Measurements from ENCODE around the gene ACOX3. TPM values are rescaled to one million over a fixed set of nuclear protein-coding genes. Genes with fewer than 3 reads are reported as not detected.
"Not testable (repeated sequence)": the region's sequence is repeated elsewhere in the genome, so short reads cannot be mapped to it uniquely, and the experiment has no call there.

ACOX3 gene
- total RNA-seq, 2 experiments from 2014 or later: 16.8 to 17.7 TPM

DNA sequence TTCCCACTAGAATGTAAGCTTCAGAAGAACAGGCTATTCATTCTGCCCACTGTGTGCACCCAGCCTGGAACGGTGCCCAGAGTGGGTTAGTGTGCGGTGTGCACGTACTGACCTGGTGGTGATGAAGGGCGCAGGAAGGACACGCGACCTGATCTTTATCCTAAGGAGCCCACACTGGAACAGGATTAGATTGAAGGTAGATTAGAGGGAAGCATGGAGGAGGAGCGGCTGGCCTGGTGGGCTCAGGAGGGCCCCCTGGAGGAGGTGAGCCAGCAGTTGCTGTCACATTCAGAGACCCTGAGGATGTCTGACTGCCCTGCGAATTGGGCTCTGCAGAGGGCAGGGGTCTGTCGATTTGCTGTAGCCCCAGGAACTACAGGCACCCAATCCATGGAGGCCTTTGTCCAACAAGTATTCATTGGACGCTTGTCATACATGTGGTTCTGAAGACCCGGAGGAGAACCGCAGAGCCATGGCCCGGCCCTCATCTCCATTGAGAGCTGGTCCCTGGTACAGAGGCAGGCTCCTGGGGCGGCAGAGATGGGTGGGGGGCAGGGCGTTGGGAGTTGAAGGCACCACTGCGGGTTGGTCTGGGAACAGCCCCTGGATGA, 97.8 kb downstream of the ACOX3 start:
- ChIA-PET CTCF (no interaction called here), POLR2A (no interaction called here)
- Mint-ChIP-seq H3K27ac (no peak overlapping the region), H3K4me1 (no peaks in the 10 kb centered on the region), H3K36me3 (ENCODE audit: low read depth) (no peaks in the 10 kb centered on the region), H3K27me3 (peaks cover 6% of the 10 kb centered on the region), H3K4me3 (no peak overlapping the region), H3K9me3 (no peaks in the 10 kb centered on the region)
- DNase-seq: no peak

DNA sequence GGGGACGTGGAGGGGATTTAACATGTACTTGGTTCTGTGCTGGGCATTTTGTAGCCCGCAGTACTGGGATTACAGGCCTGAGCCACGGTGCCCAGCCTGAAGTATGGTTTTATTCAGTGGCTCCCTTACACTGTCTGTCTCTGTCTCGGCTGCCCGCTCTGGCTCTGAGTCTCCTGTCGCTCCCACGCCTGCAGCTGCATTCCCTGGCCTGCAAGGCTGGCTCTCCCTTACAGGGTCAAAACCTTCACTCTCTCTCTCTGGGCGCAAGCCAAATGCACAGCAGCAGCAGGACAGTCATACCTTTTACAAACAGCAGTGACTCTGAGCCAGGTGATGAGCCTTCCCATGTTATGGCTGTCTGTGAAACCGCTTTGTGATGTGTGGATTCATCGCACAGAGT, 98.8 kb downstream of the ACOX3 start:
- peaks cover 6% of the 10 kb centered on the region for H3K27me3 Mint-ChIP-seq
- H3K4me1 Mint-ChIP-seq: no peaks in the 10 kb centered on the region
- ChIA-PET POLR2A (no interaction called here), CTCF (no interaction called here)
- DNase-seq: no peak
- H3K9me3 Mint-ChIP-seq: peaks cover 2% of the 10 kb centered on the region
- H3K36me3 Mint-ChIP-seq (ENCODE audit: low read depth): no peaks in the 10 kb centered on the region
- H3K4me3 Mint-ChIP-seq: no peak overlapping the region
- H3K27ac Mint-ChIP-seq: no peak overlapping the region

DNA sequence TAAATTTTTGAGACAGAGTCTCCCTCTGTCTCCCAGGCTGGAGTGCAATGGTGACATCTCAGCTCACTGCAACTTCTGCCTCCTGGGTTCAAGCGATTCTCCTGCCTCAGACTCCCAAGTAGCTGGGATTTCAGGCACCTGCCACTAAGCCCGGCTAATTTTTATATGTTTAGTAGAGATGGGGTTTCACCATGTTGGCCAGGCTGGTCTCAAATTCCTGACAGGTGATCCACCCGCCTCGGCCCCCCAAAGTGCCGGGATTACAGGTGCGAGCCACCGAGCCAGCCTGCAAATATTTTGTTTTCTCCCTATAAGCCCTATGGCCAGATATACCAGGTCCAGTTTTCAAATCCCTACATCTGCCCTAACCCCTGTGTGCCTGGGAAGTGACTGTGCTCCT, 99.2 kb downstream of the ACOX3 start:
- H3K4me3 Mint-ChIP-seq; H3K36me3 Mint-ChIP-seq (ENCODE audit: low read depth); CTCF ChIA-PET; POLR2A ChIA-PET; DNase-seq; H3K27me3 Mint-ChIP-seq; H3K9me3 Mint-ChIP-seq; H3K27ac Mint-ChIP-seq; H3K4me1 Mint-ChIP-seq: not testable (repeated sequence)

DNA sequence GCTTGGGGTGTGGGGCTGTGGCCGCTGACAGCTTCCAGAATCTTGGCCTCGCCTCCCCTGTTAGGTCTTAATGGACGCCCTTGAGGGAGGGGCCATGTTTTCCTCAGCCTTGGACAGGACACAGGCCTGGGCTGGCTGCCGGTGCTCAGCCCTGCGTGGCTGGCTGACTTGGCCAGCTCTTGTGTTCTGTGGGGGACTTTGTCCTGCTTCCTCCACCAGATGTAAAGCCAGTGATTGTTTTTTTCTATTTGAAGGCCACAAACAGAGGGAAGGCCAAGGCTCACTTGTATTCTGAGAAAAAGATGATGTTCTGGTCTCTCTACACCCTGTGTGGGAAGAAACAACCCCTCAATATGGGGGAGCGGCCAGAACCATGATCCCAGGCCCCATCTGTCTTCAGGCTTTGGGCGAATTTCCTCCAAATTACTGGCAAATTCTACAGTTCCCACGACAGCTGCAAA, 99.7 kb downstream of the ACOX3 start:
- peaks cover 6% of the 10 kb centered on the region for H3K9me3 Mint-ChIP-seq
- CTCF ChIA-PET: no interaction called here
- H3K27me3 Mint-ChIP-seq: peaks cover 6% of the 10 kb centered on the region
- no peak overlapping the region for H3K27ac Mint-ChIP-seq
- no peaks in the 10 kb centered on the region for H3K4me1 Mint-ChIP-seq
- POLR2A ChIA-PET: no interaction called here
- H3K36me3 Mint-ChIP-seq (ENCODE audit: low read depth): no peaks in the 10 kb centered on the region
- no peak for DNase-seq
- H3K4me3 Mint-ChIP-seq: no peak overlapping the region

DNA sequence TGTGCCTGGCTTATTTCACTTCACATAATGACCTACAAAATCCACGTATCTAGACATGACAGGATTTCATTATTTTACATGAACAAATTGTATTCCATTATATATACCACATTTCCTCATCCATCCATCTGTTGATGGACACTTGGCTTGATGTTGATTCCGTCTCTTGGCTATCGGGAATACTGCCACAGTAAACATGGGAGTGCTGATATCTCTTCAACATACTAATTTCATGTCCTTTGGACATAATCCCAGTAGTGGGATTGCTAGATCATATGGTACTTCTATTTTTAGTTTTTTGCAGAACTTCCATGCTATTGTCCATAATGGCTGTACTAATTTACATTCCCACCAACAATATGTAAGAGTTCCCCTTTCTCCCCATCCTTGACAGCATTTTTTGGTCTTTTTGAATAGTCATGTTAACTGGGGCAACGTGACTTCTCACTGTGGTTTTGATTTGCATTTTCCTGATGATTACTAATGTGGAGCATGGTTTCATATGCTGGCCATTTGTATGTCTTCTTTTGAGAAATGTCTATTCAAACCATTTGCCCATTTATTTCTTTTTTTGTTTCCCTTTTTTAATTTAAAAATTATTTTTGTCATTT, 102.1 kb downstream of the ACOX3 start:
- H3K4me1 Mint-ChIP-seq: no peaks in the 10 kb centered on the region
- no peaks in the 10 kb centered on the region for H3K36me3 Mint-ChIP-seq (ENCODE audit: low read depth)
- peaks cover 6% of the 10 kb centered on the region for H3K27me3 Mint-ChIP-seq
- ChIA-PET POLR2A (no interaction called here), CTCF (no interaction called here)
- no peak overlapping the region for H3K27ac Mint-ChIP-seq
- no peak for DNase-seq
- peaks cover 13% of the 10 kb centered on the region for H3K9me3 Mint-ChIP-seq
- no peak overlapping the region for H3K4me3 Mint-ChIP-seq

DNA sequence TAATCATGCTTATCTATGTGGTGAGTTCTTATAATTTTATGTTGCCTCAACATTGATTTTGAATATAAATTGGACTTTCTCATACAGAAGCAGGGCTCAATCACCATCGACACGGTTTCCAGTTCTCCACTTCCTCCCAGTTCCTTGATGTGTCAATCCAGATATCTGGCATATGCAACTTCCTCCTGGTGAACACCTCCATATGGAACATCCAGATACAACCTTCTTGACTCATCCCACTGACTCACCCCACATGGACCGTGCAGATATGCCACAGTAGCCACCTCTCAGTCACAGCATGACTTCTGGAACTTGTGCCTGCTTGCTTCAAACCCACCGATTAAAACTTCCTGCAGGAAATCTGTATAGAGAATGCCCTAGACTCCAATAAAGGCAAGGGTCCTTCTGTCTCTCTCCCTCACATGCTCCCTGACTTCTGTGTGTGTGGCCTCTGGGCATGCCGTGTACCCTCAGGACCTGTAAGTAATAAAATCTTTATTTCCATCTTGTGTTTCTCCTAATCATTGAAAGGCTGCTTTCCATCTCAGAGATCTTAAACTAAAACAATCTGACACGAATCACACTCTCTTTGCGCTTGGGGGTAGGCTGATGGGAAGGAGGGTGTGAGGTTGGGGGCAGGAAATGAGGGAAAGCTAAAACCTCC, 104.0 kb downstream of the ACOX3 start:
- POLR2A ChIA-PET: no interaction called here
- Mint-ChIP-seq H3K4me3 (no peak overlapping the region), H3K36me3 (ENCODE audit: low read depth) (no peaks in the 10 kb centered on the region), H3K9me3 (peaks cover 13% of the 10 kb centered on the region), H3K27me3 (peaks cover 6% of the 10 kb centered on the region), H3K27ac (no peak overlapping the region), H3K4me1 (no peaks in the 10 kb centered on the region)
- DNase-seq: no peak
- CTCF ChIA-PET: no interaction called here

DNA sequence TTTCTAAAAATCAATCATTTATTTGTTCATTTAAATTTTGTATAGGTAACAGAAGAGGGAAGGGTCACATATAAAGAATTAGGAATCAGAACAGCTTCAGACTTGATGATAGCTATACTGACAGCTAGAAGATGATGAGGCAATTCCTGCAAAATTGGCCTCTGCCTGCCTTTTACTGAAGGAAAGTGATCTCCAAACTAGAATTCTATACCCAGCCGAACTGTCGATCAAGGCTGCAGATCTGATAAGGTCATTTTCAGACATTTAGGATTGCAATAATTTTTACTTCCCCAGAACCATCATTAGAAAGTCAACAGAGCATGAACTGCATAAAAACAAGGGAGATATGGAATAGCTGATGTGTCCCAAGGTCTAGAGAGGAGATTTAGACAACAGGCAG, 104.7 kb downstream of the ACOX3 start:
- CTCF ChIA-PET: no interaction called here
- no peaks in the 10 kb centered on the region for H3K36me3 Mint-ChIP-seq (ENCODE audit: low read depth)
- POLR2A ChIA-PET: no interaction called here
- no peak overlapping the region for H3K27ac Mint-ChIP-seq
- peaks cover 6% of the 10 kb centered on the region for H3K27me3 Mint-ChIP-seq
- H3K4me1 Mint-ChIP-seq: no peaks in the 10 kb centered on the region
- no peak for DNase-seq
- no peak overlapping the region for H3K4me3 Mint-ChIP-seq
- peaks cover 13% of the 10 kb centered on the region for H3K9me3 Mint-ChIP-seq

DNA sequence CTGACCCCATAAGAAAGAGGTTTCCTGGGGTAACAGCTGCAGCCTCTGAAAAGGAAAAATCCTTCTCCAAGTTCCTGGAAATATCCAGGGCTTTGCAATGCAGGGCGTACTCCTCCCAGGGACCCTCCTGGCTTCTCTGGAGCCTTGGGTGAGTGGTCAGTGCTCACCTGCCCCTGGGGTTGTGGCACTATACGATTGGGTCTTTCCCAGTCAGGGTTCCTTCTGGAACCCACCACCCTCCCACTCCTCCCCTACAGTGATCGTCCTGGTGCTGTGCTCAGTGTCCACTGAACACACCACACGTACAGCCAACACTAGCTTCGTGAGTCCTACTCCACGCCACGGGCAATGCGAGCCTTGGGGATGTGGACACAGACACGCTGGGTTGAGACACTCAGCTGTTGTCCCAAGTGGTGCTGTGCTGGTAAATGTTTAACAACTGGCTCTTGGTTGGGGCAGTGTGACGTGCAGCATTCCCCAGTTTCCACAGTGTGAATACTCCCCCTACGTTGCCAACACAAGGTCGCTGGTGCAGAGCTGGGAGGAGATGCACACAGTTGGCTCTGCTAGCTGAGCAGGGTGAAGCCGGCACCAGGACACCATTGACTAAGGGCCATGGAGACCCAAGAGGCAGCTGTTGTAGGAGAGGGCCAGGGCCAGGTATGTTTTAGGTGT, 105.6 kb downstream of the ACOX3 start:
- no peaks in the 10 kb centered on the region for H3K36me3 Mint-ChIP-seq (ENCODE audit: low read depth)
- no peak for DNase-seq
- ChIA-PET POLR2A (no interaction called here), CTCF (no interaction called here)
- H3K4me3 Mint-ChIP-seq: no peak overlapping the region
- no peaks in the 10 kb centered on the region for H3K4me1 Mint-ChIP-seq
- H3K9me3 Mint-ChIP-seq: peaks cover 13% of the 10 kb centered on the region
- no peak overlapping the region for H3K27ac Mint-ChIP-seq
- H3K27me3 Mint-ChIP-seq: peaks cover 6% of the 10 kb centered on the region

DNA sequence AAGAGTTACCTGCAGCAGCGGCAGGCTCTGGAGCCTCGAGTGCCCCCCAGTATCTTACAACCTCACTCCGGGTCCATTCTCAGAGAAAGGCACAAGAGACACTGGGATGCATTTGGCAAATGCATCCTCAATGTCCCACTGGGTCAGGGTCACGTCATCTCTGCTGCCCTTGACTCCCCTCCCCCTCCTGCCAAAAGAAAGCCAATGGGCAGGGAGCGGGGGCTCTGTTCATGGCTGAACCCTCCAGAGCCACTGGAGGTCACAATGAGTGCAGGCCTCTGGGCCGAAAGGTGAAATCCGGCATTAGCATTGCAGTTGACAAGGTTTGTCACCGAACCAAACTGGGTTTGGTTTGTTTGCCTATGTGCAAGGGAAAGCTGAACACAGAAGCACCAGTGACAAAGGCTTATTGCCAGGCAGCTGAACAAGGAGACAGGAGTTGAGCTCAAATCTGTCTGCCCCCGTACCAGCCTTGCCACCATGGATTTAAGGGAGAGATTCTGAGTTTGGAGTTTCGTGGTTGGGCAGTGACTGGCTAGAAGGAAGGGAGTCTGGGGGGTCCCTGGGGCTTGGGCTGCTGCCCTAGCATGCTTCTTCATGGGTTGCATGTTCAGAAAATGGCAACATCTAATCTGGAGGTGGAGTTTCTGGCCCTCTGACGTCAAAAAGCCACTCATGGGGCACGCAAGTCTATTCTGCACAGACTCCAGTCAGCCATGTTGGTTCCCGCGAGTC, 106.6 kb downstream of the ACOX3 start:
- no peak for DNase-seq
- no peak overlapping the region for H3K27ac Mint-ChIP-seq
- CTCF ChIA-PET: no interaction called here

DNA sequence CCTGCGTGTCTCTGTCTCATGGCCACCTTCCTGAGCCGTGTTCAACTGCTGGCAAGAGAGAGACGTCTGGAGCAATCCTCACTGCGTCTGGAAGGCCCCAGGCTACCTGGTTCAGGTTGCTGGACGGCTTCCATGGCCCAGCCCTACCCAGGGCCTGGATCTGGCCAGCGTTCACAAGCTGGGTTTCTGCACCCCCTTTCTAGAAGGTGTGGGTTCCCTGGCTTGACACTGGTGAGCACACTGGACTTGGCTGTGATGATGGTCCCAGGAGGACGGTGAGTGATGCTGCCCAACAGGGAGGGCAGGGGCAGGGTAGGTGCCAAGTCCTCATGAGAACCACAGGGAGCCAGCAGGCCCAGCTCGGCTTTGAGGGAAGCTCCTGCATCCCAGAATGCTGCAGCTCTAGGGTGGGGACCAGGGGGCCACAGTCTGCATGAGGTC, 107.6 kb downstream of the ACOX3 start:
- H3K27ac Mint-ChIP-seq: no peak overlapping the region
- H3K9me3 Mint-ChIP-seq: peaks cover 13% of the 10 kb centered on the region
- H3K4me3 Mint-ChIP-seq: no peak overlapping the region
- H3K36me3 Mint-ChIP-seq (ENCODE audit: low read depth): no peaks in the 10 kb centered on the region
- H3K27me3 Mint-ChIP-seq: no peaks in the 10 kb centered on the region
- ChIA-PET POLR2A (no interaction called here), CTCF (no interaction called here)
- DNase-seq: no peak
- no peaks in the 10 kb centered on the region for H3K4me1 Mint-ChIP-seq

More for the DNA sequence above, 106.6 kb downstream of the ACOX3 start:
- Mint-ChIP-seq H3K9me3 (peaks cover 13% of the 10 kb centered on the region), H3K4me3 (no peak overlapping the region), H3K27me3 (peaks cover 6% of the 10 kb centered on the region), H3K36me3 (ENCODE audit: low read depth) (no peaks in the 10 kb centered on the region), H3K4me1 (no peaks in the 10 kb centered on the region)
- POLR2A ChIA-PET: no interaction called here

DNA sequence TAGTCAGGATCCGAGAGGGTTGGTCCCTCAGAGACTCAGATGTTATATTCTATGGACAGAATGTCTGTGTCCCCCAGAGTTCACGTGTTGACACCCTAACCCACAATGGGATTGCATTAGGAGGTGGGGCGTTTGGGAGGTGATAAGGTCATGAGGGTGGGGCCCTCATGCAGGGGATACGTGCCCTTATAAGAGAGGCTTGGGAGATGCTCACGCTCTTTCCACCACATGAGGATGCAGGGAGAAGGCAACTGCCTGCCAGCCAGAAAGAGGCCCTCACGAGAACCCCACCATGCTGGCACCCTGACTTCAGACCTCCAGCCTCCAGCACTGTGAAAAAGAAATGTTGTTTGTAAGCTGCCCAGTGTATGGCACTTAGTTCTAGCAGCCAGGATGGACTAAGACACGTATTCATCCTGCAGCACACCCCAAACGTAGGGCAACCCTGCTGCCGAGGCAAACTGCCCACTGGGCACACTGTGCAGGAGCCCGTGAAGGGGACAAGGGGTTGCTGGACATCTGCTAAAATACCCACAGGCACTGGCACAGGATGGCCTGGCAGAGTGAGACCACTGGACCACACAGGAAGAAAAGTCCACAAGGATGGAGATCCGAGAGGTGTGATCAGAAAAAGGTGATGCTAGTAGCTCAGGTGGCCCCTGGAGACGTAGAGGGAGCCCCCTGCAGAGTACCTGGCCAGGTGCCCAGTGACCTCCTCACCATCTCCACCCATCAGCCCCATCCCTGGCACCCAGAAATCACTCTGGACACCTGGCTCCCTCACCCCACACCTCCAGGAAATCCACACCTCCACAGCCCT, 108.3 kb downstream of the ACOX3 start:
- Mint-ChIP-seq H3K4me1 (no peaks in the 10 kb centered on the region), H3K36me3 (ENCODE audit: low read depth) (no peaks in the 10 kb centered on the region), H3K9me3 (peaks cover 13% of the 10 kb centered on the region), H3K4me3 (no peak overlapping the region), H3K27ac (no peak overlapping the region), H3K27me3 (no peaks in the 10 kb centered on the region)
- CTCF ChIA-PET: no interaction called here
- POLR2A ChIA-PET: no interaction called here
- DNase-seq: no peak

DNA sequence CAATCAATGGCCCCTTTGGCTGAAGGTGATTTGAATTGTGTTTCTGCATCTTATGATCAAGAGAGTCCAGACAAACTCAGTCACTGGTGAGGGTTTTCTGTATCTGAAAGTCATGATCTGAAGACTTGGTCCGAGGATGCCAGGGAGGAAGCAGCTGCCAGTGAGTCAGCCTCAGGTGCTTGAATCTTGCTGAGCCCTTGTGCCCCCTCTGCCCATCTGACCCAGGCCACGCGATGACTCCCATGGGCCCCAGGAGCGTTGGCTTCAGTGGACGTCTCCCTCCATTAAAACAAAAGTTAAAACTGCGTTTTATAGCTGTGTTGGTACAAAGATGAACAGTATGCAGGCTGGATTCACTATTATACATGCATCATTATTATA, 109.0 kb downstream of the ACOX3 start:
- ChIA-PET CTCF (no interaction called here), POLR2A (no interaction called here)
- no peak overlapping the region for H3K27ac Mint-ChIP-seq

More for the DNA sequence above, 109.0 kb downstream of the ACOX3 start:
- Mint-ChIP-seq H3K4me1 (no peaks in the 10 kb centered on the region), H3K9me3 (peaks cover 10% of the 10 kb centered on the region), H3K27me3 (no peaks in the 10 kb centered on the region), H3K4me3 (no peak overlapping the region), H3K36me3 (ENCODE audit: low read depth) (no peaks in the 10 kb centered on the region)
- DNase-seq: no peak
